Gastrocnemius medialis (tissue), 4 donors: Measurements from ENCODE around the gene OSGEP.

Source experiments
- POLR2A ChIP-seq, 2 donors: fragments of 450-650 bp; IDR thresholded peaks; one replicate each; pipeline ENCODE4 v1.6.1; 2017; ENCODE audit warnings: antibody characterized with exemption in 2 of 2, mild to moderate bottlenecking in 2 of 2, moderate library complexity in 2 of 2
- TF ChIP-seq, protein P1 (sequence below), 5 experiments: fragments of 450-650 bp in 3 of 5; fragments of 200-600 bp in 2 of 5; sonication (generic) in 2 of 5; IDR thresholded peaks in 4 of 5; conservative IDR thresholded peaks in 1 of 5; 1 replicate in 4 of 5; 2 replicates in 1 of 5; pipeline ENCODE4 v1.5.1; 2016 to 2019; ENCODE audit warnings: antibody characterized with exemption in 5 of 5, mild to moderate bottlenecking in 3 of 5, moderate library complexity in 3 of 5

DNA sequence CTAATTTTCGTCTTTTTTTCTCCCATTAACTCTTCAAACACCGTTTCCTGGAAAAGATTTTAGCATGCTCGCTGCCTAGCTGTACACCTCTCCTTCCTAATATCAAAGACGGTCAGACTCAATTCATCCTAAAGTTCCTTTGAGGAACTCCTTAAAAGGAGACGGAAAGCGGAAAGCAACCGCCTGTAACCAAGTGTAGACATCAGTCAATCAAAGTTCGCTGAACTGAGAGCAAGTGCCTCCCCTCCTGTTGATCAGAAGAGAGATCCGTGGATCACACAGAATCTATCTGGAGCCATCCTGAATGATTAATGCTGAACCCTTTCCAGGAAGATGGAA, 40.9 kb downstream of the OSGEP start:
- TF ChIP-seq, protein P1, sequence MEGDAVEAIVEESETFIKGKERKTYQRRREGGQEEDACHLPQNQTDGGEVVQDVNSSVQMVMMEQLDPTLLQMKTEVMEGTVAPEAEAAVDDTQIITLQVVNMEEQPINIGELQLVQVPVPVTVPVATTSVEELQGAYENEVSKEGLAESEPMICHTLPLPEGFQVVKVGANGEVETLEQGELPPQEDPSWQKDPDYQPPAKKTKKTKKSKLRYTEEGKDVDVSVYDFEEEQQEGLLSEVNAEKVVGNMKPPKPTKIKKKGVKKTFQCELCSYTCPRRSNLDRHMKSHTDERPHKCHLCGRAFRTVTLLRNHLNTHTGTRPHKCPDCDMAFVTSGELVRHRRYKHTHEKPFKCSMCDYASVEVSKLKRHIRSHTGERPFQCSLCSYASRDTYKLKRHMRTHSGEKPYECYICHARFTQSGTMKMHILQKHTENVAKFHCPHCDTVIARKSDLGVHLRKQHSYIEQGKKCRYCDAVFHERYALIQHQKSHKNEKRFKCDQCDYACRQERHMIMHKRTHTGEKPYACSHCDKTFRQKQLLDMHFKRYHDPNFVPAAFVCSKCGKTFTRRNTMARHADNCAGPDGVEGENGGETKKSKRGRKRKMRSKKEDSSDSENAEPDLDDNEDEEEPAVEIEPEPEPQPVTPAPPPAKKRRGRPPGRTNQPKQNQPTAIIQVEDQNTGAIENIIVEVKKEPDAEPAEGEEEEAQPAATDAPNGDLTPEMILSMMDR (IDR thresholded peaks at IDR 0.05 in 4 of 5, conservative IDR thresholded peaks at IDR 0.05 in 1 of 5), result no peak
- no peak for TF ChIP-seq POLR2A (IDR thresholded peaks at IDR 0.05)
